ENCODE data around the gene SMIM1.

SMIM1 gene

DNA sequence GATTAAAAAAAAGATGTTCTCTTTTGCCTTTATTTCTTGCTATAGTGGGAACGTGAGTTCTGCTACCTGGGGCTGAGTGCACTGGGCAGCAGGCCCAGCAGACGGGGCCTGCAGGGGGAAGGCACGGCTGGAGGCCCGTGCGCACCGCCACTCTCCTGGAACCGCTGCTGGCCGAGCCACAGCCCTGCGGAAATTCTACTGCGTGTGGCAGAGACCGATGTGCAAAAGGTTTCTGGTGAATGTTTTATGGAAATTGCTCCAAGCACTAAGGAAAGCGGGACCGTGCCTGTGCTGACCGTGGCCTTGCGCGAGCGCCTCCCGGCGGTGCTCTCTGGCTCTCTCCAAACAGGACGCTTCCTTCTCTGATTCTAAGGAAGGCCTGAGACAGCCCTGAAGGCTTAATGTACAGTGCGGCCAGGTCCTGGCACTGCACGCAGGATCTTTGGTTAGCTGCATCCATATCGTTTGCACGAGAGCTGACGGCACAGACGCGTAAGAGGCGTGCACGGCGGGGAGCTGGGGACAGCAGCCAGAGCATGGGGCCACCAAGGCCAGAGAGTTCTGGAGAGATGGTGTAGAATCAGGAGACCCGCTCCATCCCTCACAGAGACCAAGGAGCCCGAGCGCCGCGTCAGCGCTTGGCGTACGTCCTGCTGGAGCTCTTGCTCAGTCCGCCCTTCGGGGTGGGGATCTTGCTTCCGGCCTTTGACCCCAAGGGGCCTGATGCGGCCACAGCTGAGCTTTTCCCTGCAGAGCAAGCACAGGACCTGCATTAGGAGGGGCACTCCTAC is 42.4 kb downstream of the SMIM1 start:
- no peak overlapping the region for H3K27ac ChIP-seq (ENCODE audit: low read length)
- H3K36me3 ChIP-seq (ENCODE audit: control insufficient read depth, low read depth, low read length) = no peaks in the 10 kb centered on the region
- no peaks in the 10 kb centered on the region for H3K27me3 ChIP-seq (ENCODE audit: control insufficient read depth, insufficient read depth, low read length)
- H3K9me3 ChIP-seq (ENCODE audit: control insufficient read depth, low read depth, low read length) = no peaks in the 10 kb centered on the region
- H3K4me1 ChIP-seq (ENCODE audit: control insufficient read depth, low read depth, low read length) = no peaks in the 10 kb centered on the region
- H3K4me3 ChIP-seq (ENCODE audit: low read length) = no peak overlapping the region
- H3K9ac ChIP-seq (ENCODE audit: low read length) = no peak overlapping the region

DNA sequence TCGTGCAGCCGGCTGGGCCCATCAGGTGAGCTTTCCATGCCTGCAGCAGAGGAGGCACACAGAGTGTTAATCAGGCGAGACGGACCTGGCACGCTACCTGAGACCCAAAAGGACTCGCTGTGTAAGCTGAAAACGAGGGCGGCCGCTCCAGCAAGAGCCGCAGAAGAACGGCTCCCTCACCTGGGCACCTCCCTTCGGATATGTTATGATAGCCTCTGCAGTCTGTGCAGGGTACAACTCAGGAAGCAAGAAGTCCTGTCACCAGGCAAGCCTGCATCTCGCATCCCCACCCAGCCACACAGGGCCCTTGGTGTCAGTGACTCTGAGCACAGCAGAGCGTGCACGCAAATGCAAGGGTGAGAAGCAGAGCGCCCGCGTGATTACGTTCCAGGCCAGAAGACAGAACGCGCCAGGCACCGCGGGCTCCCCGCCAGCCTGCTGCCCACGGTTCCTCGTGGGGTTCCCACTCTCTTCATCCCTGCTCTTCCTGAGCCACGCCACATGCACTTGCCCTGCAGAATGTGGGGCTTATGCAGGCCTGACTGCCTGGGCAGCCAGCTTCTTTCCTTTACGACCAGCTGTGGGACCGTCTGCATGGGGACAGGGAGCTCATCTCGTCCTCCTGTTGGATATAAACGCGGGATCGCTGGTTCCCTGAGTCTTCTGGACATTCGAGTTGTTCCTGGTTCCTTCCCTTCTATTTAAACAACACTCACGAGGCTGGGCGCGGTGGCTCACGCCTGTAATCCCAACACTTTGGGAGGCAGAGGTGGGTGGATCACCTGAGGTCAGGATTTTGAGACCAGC is 44.0 kb downstream of the SMIM1 start:
- Histone ChIP-seq H3K27ac (ENCODE audit: low read length) (no peak overlapping the region), H3K27me3 (ENCODE audit: control insufficient read depth, insufficient read depth, low read length) (no peaks in the 10 kb centered on the region), H3K9ac (ENCODE audit: low read length) (no peak overlapping the region), H3K36me3 (ENCODE audit: control insufficient read depth, low read depth, low read length) (no peaks in the 10 kb centered on the region), H3K4me1 (ENCODE audit: control insufficient read depth, low read depth, low read length) (no peaks in the 10 kb centered on the region), H3K4me3 (ENCODE audit: low read length) (no peak overlapping the region), H3K9me3 (ENCODE audit: control insufficient read depth, low read depth, low read length) (no peaks in the 10 kb centered on the region)

DNA sequence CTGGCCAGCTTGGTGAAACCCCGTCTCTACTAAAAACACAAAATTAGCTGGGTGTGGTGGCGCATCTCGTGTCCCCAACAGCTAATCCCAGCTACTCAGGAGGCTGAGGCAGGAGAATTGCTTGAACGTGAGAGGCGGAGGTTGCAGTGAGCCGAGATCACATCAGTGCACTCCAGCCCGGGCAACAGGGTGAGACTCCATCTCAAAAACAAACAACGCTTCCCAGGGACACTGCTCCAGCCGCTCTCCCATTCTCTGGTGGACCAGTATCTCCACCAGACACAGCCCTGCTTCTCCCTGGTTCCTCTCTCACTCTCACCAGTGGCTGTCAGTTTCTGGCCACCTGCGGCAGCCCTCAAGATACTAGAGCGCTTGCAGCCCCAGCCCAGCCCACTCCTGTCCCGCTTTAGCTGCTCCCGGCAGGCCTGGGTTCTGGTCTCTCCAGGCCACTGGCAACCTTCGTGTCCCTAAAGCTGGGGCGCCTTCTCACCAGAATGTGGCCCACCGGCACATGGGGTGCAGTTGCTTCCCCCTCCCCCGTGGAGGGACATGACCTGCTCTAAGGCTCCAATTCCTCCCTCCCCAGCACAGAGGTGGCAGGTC is 44.7 kb downstream of the SMIM1 start:
- Histone ChIP-seq H3K9ac (ENCODE audit: low read length) (no peak overlapping the region), H3K4me3 (ENCODE audit: low read length) (no peak overlapping the region), H3K27me3 (ENCODE audit: control insufficient read depth, insufficient read depth, low read length) (no peaks in the 10 kb centered on the region), H3K9me3 (ENCODE audit: control insufficient read depth, low read depth, low read length) (no peaks in the 10 kb centered on the region), H3K36me3 (ENCODE audit: control insufficient read depth, low read depth, low read length) (no peaks in the 10 kb centered on the region), H3K27ac (ENCODE audit: low read length) (no peak overlapping the region), H3K4me1 (ENCODE audit: control insufficient read depth, low read depth, low read length) (no peaks in the 10 kb centered on the region)

DNA sequence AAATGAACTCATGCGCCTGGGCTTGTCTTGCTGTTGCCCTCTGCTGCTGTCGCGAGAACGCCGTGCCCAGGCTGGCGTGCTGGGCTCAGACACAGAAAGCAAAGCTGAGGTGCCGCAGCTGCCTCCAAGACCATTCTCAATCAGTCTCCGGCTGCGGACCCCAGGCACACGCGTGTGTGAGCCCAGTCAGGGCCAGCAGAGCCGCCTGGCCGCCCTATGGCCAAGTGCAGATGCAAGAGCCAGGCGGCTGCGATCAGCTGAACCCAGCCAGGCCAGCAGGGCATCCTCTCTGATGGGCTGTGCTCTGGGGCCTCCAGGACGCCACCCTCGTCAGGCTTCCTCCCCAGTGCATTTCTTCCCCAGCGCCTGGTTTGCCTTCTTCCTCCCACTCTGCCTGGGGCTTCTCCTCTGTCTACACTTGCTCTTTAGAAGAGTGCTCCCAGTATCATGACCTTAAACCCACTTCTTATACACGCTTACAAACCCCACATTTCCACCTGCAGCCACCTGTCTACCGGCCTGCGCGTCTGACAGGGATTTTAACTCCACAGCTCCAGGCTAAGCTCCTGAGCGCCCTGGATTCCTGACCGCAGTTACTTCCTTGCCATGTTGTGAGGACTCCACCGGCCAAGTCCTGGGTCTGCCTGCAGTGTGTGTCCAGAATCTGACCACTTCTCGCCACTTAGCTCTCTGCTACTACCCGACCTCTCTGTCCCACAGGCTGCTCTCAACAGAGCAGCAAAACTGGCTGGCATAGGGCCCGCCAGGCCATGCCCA is 45.5 kb downstream of the SMIM1 start:
- H3K27me3 ChIP-seq (ENCODE audit: control insufficient read depth, insufficient read depth, low read length) = no peaks in the 10 kb centered on the region
- H3K4me1 ChIP-seq (ENCODE audit: control insufficient read depth, low read depth, low read length) = no peaks in the 10 kb centered on the region
- no peak overlapping the region for H3K4me3 ChIP-seq (ENCODE audit: low read length)
- no peaks in the 10 kb centered on the region for H3K36me3 ChIP-seq (ENCODE audit: control insufficient read depth, low read depth, low read length)
- H3K27ac ChIP-seq (ENCODE audit: low read length) = no peak overlapping the region
- no peak overlapping the region for H3K9ac ChIP-seq (ENCODE audit: low read length)
- H3K9me3 ChIP-seq (ENCODE audit: control insufficient read depth, low read depth, low read length) = no peaks in the 10 kb centered on the region

DNA sequence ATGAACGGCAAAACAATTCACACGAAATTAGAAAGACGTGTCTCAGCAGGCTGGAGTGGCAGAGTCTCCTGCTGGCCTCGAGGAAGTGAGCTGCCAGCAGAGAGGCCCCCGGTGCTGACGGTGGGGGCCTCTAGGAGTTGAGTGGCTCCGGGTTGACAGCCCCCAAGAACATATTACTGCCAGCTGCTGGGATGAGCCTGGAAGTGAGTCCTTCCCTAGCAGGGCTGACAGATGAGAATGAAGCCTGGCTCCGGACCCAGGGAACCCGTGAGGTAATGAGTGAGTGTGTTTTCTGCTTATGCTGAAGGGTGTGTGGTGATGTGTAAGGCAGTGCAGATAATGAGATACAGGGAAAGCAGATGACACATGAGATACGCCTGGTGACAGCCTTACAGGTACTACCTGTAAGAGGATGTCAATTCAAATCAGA is 47.2 kb downstream of the SMIM1 start:
- Histone ChIP-seq H3K9me3 (ENCODE audit: control insufficient read depth, low read depth, low read length) (no peaks in the 10 kb centered on the region), H3K4me1 (ENCODE audit: control insufficient read depth, low read depth, low read length) (no peaks in the 10 kb centered on the region), H3K4me3 (ENCODE audit: low read length) (no peak overlapping the region), H3K27ac (ENCODE audit: low read length) (no peak overlapping the region), H3K27me3 (ENCODE audit: control insufficient read depth, insufficient read depth, low read length) (no peaks in the 10 kb centered on the region), H3K9ac (ENCODE audit: low read length) (no peak overlapping the region), H3K36me3 (ENCODE audit: control insufficient read depth, low read depth, low read length) (no peaks in the 10 kb centered on the region)

DNA sequence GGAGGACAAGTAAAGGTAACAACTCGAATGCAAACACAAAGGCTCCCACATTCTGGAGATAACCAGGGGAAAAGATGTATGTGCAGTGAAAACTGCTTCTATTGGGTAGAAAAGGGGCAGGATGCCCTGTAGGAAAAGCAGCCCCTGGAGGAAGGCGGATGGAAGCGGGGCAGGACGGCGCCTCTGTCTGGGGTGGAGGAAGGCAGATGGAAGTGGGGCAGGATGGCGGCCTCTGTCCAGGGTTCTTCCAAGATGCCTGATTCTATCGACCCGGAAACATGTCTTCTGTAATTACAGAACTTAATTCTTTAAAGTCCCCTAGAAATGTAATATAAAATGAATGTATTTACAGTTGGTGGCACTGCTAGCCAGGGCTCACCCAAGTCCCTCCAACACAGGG is 47.8 kb downstream of the SMIM1 start:
- H3K9me3 ChIP-seq (ENCODE audit: control insufficient read depth, low read depth, low read length) = no peaks in the 10 kb centered on the region
- H3K27ac ChIP-seq (ENCODE audit: low read length) = no peak overlapping the region
- H3K36me3 ChIP-seq (ENCODE audit: control insufficient read depth, low read depth, low read length) = no peaks in the 10 kb centered on the region
- no peaks in the 10 kb centered on the region for H3K4me1 ChIP-seq (ENCODE audit: control insufficient read depth, low read depth, low read length)
- H3K4me3 ChIP-seq (ENCODE audit: low read length) = no peak overlapping the region
- H3K27me3 ChIP-seq (ENCODE audit: control insufficient read depth, insufficient read depth, low read length) = no peaks in the 10 kb centered on the region
- no peak overlapping the region for H3K9ac ChIP-seq (ENCODE audit: low read length)

DNA sequence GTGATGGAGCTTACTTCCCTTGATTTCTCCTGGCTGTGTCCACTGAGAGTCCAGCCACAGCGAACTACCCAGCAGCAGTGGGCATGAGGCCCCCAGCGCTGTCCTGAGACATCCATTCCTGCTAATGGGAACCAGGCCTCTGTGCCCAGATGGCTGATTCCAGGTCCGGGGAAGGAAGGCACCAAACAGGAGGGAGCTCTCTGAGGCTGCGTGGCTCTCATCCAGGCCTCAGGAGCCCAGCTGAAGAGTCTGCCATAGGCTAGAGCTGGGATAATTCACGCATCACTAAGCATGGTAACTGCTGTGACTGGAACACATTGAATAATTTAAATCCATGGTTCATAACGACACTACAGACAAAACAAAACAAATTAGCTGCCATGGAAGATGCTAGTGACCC is 48.5 kb downstream of the SMIM1 start:
- Histone ChIP-seq H3K9ac (ENCODE audit: low read length) (no peak overlapping the region), H3K9me3 (ENCODE audit: control insufficient read depth, low read depth, low read length) (no peaks in the 10 kb centered on the region), H3K4me1 (ENCODE audit: control insufficient read depth, low read depth, low read length) (no peaks in the 10 kb centered on the region), H3K4me3 (ENCODE audit: low read length) (no peak overlapping the region), H3K27ac (ENCODE audit: low read length) (no peak overlapping the region), H3K27me3 (ENCODE audit: control insufficient read depth, insufficient read depth, low read length) (no peaks in the 10 kb centered on the region), H3K36me3 (ENCODE audit: control insufficient read depth, low read depth, low read length) (no peaks in the 10 kb centered on the region)

DNA sequence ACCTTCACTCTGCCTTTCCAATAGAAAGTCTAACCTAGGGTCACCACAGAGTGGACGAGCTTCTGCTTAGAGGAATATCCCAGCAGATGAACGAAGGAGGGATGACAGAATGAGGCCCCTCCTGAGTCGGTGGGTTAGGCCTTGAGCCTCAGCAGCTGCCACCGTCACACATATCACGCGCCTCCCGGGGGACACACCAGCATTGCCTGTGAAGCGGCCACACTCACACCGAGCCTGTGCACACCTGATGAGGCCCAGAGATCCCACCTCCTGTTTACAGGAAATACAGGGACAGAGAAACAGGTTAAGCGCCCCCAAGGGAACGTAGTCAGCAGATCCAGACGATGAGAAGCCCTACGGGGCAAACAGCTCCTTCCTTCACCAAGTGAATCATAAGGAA is 48.9 kb downstream of the SMIM1 start:
- Histone ChIP-seq H3K9ac (ENCODE audit: low read length) (no peak overlapping the region), H3K36me3 (ENCODE audit: control insufficient read depth, low read depth, low read length) (no peaks in the 10 kb centered on the region), H3K27me3 (ENCODE audit: control insufficient read depth, insufficient read depth, low read length) (no peaks in the 10 kb centered on the region), H3K4me1 (ENCODE audit: control insufficient read depth, low read depth, low read length) (no peaks in the 10 kb centered on the region), H3K27ac (ENCODE audit: low read length) (no peak overlapping the region), H3K4me3 (ENCODE audit: low read length) (no peak overlapping the region), H3K9me3 (ENCODE audit: control insufficient read depth, low read depth, low read length) (no peaks in the 10 kb centered on the region)

DNA sequence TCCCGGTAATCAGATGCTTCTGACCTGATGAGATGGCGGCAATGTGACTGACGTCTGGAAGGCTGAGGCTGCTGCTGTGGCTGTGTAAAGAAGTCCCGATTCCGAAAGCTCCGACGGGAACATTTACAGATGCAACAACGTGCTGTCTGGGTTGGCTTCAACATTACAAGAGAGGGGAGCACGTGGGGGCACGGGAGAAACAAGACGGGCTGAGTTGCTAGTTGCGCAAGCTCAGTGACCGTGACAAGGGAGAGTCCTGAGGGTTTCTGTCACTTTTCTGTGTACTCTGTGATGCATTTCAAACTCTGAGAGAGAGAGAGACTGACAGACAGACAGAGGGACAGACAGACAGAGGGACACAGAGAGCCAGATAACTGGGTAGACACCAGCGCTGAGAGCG is 49.4 kb downstream of the SMIM1 start:
- Histone ChIP-seq H3K9ac (ENCODE audit: low read length) (no peak overlapping the region), H3K36me3 (ENCODE audit: control insufficient read depth, low read depth, low read length) (no peaks in the 10 kb centered on the region)

DNA sequence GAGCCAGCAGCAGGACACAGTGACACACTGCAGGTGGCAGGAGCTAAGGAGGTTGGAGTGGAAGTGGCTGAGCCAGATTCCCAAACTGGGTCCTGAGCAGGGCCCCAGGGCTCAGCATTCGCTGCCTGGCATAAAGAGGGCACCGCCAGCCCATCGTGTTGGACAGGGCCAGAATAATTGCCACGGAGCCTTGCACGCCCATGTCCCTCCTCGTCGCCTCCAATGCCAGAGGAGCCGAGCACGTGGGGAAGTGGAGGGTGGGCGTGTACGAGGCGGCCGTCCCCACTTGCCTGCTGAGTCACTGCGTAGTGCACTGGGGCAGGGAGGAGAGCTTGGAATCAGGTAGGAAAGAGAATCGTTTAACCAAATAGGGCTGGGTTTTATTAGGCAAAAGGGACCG is 49.9 kb downstream of the SMIM1 start:
- no peaks in the 10 kb centered on the region for H3K4me1 ChIP-seq (ENCODE audit: control insufficient read depth, low read depth, low read length)
- H3K27ac ChIP-seq (ENCODE audit: low read length) = no peak overlapping the region
- no peaks in the 10 kb centered on the region for H3K9me3 ChIP-seq (ENCODE audit: control insufficient read depth, low read depth, low read length)
- H3K27me3 ChIP-seq (ENCODE audit: control insufficient read depth, insufficient read depth, low read length) = no peaks in the 10 kb centered on the region
- no peak overlapping the region for H3K4me3 ChIP-seq (ENCODE audit: low read length)
- H3K36me3 ChIP-seq (ENCODE audit: control insufficient read depth, low read depth, low read length) = no peaks in the 10 kb centered on the region
- no peak overlapping the region for H3K9ac ChIP-seq (ENCODE audit: low read length)

More for the DNA sequence above, 49.4 kb downstream of the SMIM1 start:
- no peaks in the 10 kb centered on the region for H3K9me3 ChIP-seq (ENCODE audit: control insufficient read depth, low read depth, low read length)
- H3K4me1 ChIP-seq (ENCODE audit: control insufficient read depth, low read depth, low read length) = no peaks in the 10 kb centered on the region
- H3K27ac ChIP-seq (ENCODE audit: low read length) = no peak overlapping the region
- H3K4me3 ChIP-seq (ENCODE audit: low read length) = no peak overlapping the region
- H3K27me3 ChIP-seq (ENCODE audit: control insufficient read depth, insufficient read depth, low read length) = no peaks in the 10 kb centered on the region

DNA sequence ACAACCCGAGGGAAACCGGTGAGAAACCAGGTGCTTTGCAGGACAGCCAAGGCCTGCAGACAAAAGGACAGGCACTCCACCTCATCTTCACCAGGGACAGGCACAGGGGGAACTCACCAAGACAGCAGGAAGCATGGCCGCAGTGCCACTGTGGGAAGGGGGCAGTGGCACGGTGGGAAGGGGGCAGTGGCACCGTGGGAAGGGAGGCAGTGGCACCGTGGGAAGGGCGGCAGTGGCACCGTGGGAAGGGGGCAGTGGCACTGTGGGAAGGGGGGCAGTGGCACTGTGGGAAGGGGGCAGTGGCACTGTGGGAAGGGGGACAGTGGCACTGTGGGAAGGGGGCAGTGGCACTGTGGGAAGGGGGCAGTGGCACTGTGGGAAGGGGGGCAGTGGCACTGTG is 52.1 kb downstream of the SMIM1 start:
- Histone ChIP-seq H3K27ac (ENCODE audit: low read length) (no peak overlapping the region), H3K4me1 (ENCODE audit: control insufficient read depth, low read depth, low read length) (no peaks in the 10 kb centered on the region), H3K36me3 (ENCODE audit: control insufficient read depth, low read depth, low read length) (peaks cover 1% of the 10 kb centered on the region), H3K9me3 (ENCODE audit: control insufficient read depth, low read depth, low read length) (no peaks in the 10 kb centered on the region), H3K9ac (ENCODE audit: low read length) (no peak overlapping the region), H3K4me3 (ENCODE audit: low read length) (no peak overlapping the region), H3K27me3 (ENCODE audit: control insufficient read depth, insufficient read depth, low read length) (no peaks in the 10 kb centered on the region)
